Glomerular visceral epithelial cell (primary cell): ENCODE measurements around the gene RMND5A.
"Not testable (repeated sequence)": the region's sequence is repeated elsewhere in the genome, so short reads cannot be mapped to it uniquely, and the experiment has no call there.

Source experiments
- DNase-seq: peaks from one replicate; pipeline ENCODE4 v3.0.0-alpha.2; 2016; ENCODE audit errors: extremely low spot score

RMND5A gene, protein sequence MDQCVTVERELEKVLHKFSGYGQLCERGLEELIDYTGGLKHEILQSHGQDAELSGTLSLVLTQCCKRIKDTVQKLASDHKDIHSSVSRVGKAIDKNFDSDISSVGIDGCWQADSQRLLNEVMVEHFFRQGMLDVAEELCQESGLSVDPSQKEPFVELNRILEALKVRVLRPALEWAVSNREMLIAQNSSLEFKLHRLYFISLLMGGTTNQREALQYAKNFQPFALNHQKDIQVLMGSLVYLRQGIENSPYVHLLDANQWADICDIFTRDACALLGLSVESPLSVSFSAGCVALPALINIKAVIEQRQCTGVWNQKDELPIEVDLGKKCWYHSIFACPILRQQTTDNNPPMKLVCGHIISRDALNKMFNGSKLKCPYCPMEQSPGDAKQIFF

GRCh38 chr2:86719637-86720539 lies at the start of gene RMND5A:
Gene RMND5A, plus strand, starts transcription at chr2:86720291. Its CDS starts 377 bp downstream, at chr2:86720668.
- DNase-seq: peak; percentile 84

DNA sequence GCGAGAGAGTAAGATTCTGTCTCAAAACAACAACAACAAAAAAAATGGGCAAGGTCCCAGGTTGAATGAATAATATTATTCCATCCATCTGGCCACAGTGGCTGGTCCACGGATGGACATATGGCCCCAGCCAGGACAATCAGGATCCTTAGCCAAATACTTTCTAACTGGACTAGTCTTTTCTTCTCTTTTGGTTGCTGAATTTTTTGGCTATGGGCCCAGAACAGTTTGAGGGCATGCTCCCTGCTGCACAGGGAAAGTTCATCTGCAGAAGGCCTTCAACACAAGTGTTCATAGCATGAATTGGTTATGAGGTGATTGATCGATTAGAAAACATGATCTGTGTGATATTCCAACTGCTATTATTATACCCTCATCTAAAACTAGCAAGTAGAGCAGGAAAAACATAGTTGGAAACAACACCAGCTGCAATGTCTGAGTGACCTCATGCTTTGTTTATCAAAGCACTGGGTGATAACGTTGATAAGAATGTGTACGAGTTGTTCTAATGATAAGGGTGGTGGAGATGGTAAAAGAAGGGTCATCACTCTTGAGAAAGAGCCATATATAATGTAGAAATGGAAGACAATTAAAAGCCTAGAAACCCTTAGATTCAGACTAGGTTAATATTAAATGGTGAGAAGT lies 48.6 kb upstream of the RMND5A start:
- no peak for DNase-seq

GRCh38 chr2:86672027-86672545 lies 48.0 kb upstream of the RMND5A start:
- DNase-seq: no peak

DNA sequence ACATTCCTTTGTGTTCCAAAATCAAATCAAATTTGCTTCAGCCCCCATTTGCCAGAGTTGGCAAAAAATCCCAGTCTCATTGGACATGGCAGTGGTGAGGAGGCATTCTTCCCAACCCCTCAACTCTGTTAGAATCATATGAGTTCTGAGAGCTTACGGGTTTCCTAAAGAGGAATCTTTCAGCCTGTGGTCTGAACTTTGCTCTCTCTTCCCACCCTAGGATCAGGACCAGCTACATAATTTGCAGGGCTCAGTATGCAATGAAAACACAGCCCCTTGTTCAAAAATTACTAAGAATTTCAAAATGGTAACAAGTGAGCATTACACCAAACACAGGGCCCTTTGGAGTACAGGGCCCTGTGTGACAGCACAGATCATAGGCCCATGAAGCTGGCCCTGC lies 47.1 kb upstream of the RMND5A start:
- no peak for DNase-seq

GRCh38 chr2:86673986-86674670 lies 46.0 kb upstream of the RMND5A start:
- no peak for DNase-seq

DNA sequence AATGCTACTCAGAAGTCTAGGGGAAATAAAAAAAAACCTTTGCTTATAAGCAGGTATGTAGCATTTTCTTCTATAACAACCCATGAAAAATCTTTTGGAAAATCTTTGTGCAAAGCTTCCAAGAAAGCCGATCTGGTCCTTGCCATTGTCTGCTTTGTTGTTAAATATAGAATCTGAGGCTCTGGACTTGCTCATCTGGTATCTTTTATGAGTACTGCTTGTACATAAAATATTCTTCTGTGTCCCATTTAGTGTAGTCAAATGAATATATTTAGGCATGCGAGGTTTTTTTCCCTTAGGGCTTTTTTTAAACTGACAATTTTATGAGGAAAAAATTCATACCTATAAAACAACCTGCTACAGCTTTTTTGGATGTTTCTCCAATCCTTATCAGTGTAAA lies 45.0 kb upstream of the RMND5A start:
- DNase-seq: no peak

GRCh38 chr2:86675511-86676015 lies 44.5 kb upstream of the RMND5A start:
- no peak for DNase-seq

GRCh38 chr2:86677816-86678215 lies 42.3 kb upstream of the RMND5A start:
- no peak for DNase-seq

- DNase-seq: no peak
Observed at GRCh38 chr2:86679036-86679435, 41.1 kb upstream of the RMND5A start.

GRCh38 chr2:86685351-86685750 lies 34.7 kb upstream of the RMND5A start:
- DNase-seq: no peak

DNA sequence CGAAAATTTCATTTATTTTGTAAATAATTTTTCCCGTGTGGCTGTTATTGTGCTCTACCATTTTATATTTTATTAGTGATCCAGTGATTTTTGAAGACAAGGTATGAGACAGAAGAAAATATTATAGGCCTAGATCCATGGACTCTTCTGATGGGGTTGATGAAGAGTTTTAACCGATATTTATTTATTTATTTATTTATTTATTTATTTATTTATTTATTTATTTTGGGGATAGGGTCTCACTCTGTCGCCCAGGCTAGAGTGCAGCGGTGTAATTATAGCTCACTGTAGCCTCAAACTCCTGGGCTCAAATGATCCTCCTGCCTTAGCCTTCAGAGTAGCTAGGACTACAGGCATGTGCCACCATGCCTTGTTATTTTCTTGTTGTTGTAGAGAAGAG lies 33.6 kb upstream of the RMND5A start:
- DNase-seq: no peak

- DNase-seq: no peak
Observed at GRCh38 chr2:86686905-86687304, 33.2 kb upstream of the RMND5A start.

GRCh38 chr2:86695053-86695691 lies 24.9 kb upstream of the RMND5A start:
- peak; percentile 50 for DNase-seq

DNA sequence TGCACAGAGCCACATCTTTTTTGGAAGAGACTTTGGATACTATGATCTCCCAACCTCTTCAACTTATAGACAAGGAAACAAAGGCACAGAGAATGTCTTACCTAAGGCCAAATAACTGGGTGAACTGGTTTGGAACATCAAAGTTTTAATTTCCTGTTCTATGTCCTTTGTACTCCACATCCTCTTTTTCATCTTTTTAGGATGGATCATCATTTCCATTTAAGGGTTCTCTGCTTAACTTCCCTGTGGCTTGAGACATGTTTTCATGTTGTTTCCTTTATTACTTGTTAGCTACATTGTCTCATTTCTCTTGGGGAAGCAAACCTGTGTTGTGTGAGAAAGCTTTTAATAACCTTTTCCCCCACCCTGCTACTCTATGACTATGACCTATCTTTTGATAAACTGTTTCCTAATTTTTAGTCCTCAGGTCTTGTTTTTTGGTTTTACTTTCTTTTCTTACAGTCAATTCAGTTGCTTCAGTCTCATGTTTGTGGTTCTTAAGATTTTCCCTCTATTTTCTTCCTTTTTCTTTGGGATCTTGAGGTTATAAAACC lies 22.5 kb upstream of the RMND5A start:
- DNase-seq: no peak

DNA sequence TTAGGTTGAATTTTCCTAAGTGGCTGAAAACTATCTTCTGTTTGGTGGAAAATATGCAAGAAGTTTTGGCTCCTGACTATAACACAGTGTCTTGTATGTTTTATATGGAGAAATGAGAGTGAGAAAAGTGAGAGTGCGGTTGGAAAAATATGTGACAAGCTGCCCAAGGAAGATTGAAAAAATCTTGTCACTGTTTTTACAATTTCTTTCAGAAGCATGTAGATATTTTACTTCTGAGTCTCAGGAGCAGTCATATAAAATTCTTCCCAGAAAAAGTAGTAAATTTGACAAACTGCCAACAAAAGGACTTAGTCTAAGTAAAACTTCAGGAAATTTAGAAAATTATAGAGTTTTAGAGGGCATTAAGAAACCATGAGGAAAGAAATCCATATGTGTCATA lies 19.4 kb upstream of the RMND5A start:
- no peak for DNase-seq

GRCh38 chr2:86703704-86704361 lies 16.3 kb upstream of the RMND5A start:
- DNase-seq: no peak

- peak; percentile 64 for DNase-seq
Observed at GRCh38 chr2:86704459-86704971, 15.6 kb upstream of the RMND5A start.

GRCh38 chr2:86706220-86706619 lies 13.9 kb upstream of the RMND5A start:
- no peak for DNase-seq

- DNase-seq: no peak
Observed at GRCh38 chr2:86706935-86707334, 13.2 kb upstream of the RMND5A start.

DNA sequence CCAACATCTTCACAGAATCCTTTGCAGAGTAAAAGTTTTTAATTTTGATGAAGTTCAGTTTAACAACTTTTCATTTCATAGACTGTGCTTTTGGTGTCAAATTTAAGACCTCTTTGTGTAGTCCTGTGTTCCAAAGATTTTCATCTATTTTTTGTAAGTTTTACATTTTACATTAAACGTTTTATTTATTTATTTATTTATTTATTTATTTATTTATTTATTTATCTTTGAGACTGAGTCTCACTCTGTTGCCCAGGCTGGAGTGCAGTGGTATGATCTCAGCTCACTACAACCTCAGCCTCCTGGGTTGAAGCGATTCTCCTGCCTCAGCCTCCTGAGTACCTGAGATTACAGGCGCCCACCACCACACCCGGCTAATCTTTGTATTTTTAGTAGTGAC lies 12.0 kb upstream of the RMND5A start:
- DNase-seq: not testable (repeated sequence)
